ENCODE results near the gene VEGFB.

The VEGFB gene

DNA sequence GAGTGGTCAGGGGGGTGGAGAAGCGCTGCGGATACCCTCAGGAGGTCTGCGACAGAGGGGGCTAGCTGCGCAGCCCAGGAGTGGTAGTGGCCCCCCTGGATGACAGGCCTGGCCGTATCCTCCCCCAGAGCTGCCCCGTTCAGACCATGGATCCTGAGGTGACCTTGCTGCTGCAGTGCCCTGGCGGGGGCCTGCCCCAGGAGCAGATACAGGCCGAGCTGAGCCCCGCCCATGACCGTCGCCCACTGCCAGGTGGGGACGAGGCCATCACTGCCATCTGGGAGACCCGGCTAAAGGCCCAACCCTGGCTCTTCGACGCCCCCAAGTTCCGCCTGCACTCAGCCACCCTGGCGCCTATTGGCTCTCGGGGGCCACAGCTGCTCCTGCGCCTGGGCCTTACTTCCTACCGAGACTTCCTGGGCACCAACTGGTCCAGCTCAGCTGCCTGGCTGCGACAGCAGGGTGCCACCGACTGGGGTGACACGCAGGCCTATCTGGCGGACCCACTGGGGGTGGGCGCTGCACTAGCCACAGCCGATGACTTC lies 7.8 kb upstream of the VEGFB start:
- H3K27me3 ChIP-seq (replicated peaks; ENCODE audit: control insufficient read depth, insufficient read depth, low read length) = no peaks in the 10 kb centered on the region
- no peaks in the 10 kb centered on the region for H3K9me3 ChIP-seq (ENCODE audit: control insufficient read depth, low read length)
- DNase-seq (ENCODE audit: low read depth) = no peak
- peak overlapping the region; percentile 98 for H3K4me3 ChIP-seq (ENCODE audit: low read length)
- no peaks in the 10 kb centered on the region for H3K36me3 ChIP-seq (ENCODE audit: control insufficient read depth, insufficient read depth, low read length, severe bottlenecking)
- peak overlapping the region; percentile 97 for H3K9ac ChIP-seq (ENCODE audit: low read length)
- H3K4me1 ChIP-seq (ENCODE audit: control insufficient read depth, insufficient read depth, low read length) = peaks cover 24% of the 10 kb centered on the region

DNA sequence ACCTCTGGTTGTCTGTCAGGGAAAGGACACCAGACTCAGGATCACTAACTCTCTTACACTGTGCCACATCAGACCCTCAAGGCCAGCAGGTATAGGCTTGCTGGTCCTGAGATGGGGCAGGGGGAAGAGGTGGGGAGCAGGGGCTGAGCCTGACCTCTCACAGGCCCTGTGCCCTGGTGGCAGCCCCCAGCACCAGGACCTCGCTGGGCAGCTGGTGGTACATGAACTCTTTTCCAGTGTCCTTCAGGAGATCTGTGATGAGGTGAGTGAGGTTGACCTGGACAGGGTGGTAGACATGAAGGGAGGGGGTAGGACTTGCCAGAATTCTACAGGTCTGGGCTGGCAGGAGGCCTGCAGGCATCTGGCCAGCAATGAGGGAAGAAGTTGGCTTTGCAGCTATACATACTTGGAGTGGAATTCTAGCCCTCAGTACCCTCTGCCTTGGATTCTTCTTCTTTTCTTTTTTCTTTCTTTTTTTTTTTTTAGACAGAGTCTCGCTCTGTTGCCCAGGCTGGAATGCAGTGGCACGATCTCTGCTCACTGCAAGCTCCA lies 6.9 kb upstream of the VEGFB start:
- no peaks in the 10 kb centered on the region for H3K27me3 ChIP-seq (replicated peaks; ENCODE audit: control insufficient read depth, insufficient read depth, low read length)
- no peak for DNase-seq (ENCODE audit: low read depth)
- H3K9ac ChIP-seq (ENCODE audit: low read length) = peak overlapping the region; percentile 97
- peaks cover 24% of the 10 kb centered on the region for H3K4me1 ChIP-seq (ENCODE audit: control insufficient read depth, insufficient read depth, low read length)
- H3K36me3 ChIP-seq (ENCODE audit: control insufficient read depth, insufficient read depth, low read length, severe bottlenecking) = no peaks in the 10 kb centered on the region
- H3K4me3 ChIP-seq (ENCODE audit: low read length) = peak overlapping the region; percentile 98
- H3K9me3 ChIP-seq (ENCODE audit: control insufficient read depth, low read length) = no peaks in the 10 kb centered on the region

DNA sequence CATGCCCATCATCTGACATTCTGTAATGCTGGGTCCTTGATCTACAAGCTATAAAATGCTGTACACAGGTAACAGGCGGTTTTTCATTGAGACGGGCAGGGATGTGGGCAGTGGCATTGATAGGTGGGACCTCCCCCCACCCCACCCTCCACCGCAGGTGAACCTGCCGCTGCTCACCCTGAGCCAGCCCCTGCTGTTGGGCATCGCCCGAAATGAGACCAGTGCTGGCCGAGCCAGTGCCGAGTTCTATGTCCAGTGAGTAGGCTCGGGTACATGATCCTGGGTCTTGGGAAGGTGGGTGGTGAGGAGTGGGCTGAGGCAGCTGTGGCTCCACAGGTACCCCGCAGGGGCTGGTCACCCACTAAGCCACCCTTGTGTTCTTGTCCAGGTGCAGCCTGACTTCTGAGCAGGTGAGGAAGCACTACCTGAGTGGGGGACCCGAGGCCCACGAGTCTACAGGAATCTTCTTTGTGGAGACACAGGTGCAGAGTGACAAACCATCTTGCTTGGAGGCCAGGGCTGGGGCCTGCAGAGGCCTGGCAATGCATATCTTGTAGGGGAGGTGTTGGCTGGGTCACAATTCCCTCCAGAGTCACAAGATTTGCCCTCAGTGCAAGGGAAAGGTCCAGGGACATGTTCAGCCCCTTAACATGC lies 5.2 kb upstream of the VEGFB start:
- H3K9ac ChIP-seq (ENCODE audit: low read length) = peak overlapping the region; percentile 90
- H3K9me3 ChIP-seq (ENCODE audit: control insufficient read depth, low read length) = no peaks in the 10 kb centered on the region
- no peaks in the 10 kb centered on the region for H3K36me3 ChIP-seq (ENCODE audit: control insufficient read depth, insufficient read depth, low read length, severe bottlenecking)
- peak overlapping the region; percentile 86 for H3K4me3 ChIP-seq (ENCODE audit: low read length)
- DNase-seq (ENCODE audit: low read depth) = no peak
- peaks cover 31% of the 10 kb centered on the region for H3K4me1 ChIP-seq (ENCODE audit: control insufficient read depth, insufficient read depth, low read length)
- H3K27me3 ChIP-seq (replicated peaks; ENCODE audit: control insufficient read depth, insufficient read depth, low read length) = no peaks in the 10 kb centered on the region

DNA sequence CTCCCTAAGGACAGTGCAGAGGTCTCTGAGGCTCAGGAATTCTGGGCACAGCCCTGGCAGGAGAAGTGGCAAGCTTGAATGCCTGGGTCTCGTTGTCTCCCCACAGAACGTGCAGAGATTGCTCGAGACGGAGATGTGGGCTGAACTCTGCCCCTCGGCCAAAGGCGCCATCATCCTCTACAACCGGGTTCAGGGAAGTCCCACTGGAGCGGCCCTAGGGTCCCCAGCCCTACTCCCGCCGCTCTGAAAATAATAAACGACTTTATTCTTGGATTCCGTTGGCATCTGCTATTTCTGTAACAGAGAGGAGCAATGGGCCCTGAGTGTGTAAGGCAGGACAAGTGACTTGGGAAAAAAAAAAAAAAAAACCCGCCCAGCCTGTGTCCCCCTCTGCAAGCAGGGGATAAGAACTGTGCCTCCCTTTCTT lies 4.6 kb upstream of the VEGFB start:
- Histone ChIP-seq H3K36me3 (ENCODE audit: control insufficient read depth, insufficient read depth, low read length, severe bottlenecking) (no peaks in the 10 kb centered on the region), H3K4me1 (ENCODE audit: control insufficient read depth, insufficient read depth, low read length) (peaks cover 31% of the 10 kb centered on the region), H3K9ac (ENCODE audit: low read length) (peak overlapping the region; percentile 90), H3K4me3 (ENCODE audit: low read length) (peak overlapping the region; percentile 86), H3K9me3 (ENCODE audit: control insufficient read depth, low read length) (no peaks in the 10 kb centered on the region), H3K27me3 (replicated peaks; ENCODE audit: control insufficient read depth, insufficient read depth, low read length) (no peaks in the 10 kb centered on the region)
- no peak for DNase-seq (ENCODE audit: low read depth)

DNA sequence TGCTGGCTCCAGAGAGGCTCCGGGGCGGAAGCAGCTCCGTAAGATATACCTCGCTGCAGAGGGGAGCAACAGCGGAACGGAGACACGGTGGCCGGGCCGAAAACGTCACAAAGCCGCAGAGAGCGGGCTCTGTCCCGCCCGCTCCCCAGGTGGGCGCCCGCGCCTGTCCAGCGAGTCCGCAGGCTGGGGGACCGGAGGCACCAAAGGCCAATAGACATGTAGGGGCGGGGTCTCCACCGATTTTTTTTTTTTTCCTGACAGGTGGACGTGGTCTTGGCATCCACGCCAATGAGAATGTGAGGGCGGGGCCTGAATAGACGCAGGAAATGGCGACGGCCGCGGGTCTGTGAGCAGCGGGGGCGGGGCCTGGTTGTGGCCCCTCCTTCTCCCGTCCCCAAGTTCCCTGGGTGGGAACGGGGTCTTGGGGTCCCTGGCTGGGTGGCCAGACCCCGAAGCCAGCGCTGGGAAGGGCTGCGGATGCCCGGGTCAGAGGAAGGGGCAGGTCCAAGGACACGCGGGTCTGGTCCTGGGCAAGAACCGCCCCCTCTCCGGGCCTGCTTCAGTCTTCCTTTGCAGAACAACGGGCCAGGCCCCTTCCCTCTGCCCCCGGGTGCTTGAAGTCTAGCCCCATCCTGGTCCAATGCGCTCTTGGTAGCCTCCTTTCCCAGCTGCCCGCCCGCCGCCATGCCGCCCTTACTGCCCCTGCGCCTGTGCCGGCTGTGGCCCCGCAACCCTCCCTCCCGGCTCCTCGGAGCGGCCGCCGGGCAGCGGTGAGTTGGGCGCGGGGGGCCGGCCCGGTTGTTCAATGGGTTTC lies 4.0 kb upstream of the VEGFB start, which contains the start of gene DNAJC4:
TSS of gene DNAJC4 (plus strand) at position 378 of the 814 bp plus-strand sequence. CDS start at position 685, 307 bp downstream.
- Histone ChIP-seq H3K9me3 (ENCODE audit: control insufficient read depth, low read length) (no peaks in the 10 kb centered on the region), H3K36me3 (ENCODE audit: control insufficient read depth, insufficient read depth, low read length, severe bottlenecking) (no peaks in the 10 kb centered on the region), H3K4me3 (ENCODE audit: low read length) (peak within 1 kb of the TSS; percentile 86), H3K27me3 (replicated peaks; ENCODE audit: control insufficient read depth, insufficient read depth, low read length) (no peaks in the 10 kb centered on the region), H3K9ac (ENCODE audit: low read length) (peak within 1 kb of the TSS; percentile 90), H3K4me1 (ENCODE audit: control insufficient read depth, insufficient read depth, low read length) (peaks cover 32% of the 10 kb centered on the region)
- peak; percentile 93 for DNase-seq (ENCODE audit: low read depth)

GRCh38 chr11:64230985-64231365 lies 3.4 kb upstream of the VEGFB start:
- Histone ChIP-seq H3K27me3 (replicated peaks; ENCODE audit: control insufficient read depth, insufficient read depth, low read length) (no peaks in the 10 kb centered on the region), H3K4me3 (ENCODE audit: low read length) (peak overlapping the region; percentile 86), H3K9me3 (ENCODE audit: control insufficient read depth, low read length) (no peaks in the 10 kb centered on the region), H3K9ac (ENCODE audit: low read length) (peak overlapping the region; percentile 90), H3K36me3 (ENCODE audit: control insufficient read depth, insufficient read depth, low read length, severe bottlenecking) (peaks cover 2% of the 10 kb centered on the region), H3K4me1 (ENCODE audit: control insufficient read depth, insufficient read depth, low read length) (peaks cover 35% of the 10 kb centered on the region)
- DNase-seq (ENCODE audit: low read depth) = no peak

GRCh38 chr11:64231546-64231945 lies 2.8 kb upstream of the VEGFB start:
- DNase-seq (ENCODE audit: low read depth) = no peak
- Histone ChIP-seq H3K9ac (ENCODE audit: low read length) (no peak overlapping the region), H3K9me3 (ENCODE audit: control insufficient read depth, low read length) (no peaks in the 10 kb centered on the region), H3K36me3 (ENCODE audit: control insufficient read depth, insufficient read depth, low read length, severe bottlenecking) (peaks cover 3% of the 10 kb centered on the region), H3K4me1 (ENCODE audit: control insufficient read depth, insufficient read depth, low read length) (peaks cover 35% of the 10 kb centered on the region), H3K4me3 (ENCODE audit: low read length) (no peak overlapping the region), H3K27me3 (replicated peaks; ENCODE audit: control insufficient read depth, insufficient read depth, low read length) (no peaks in the 10 kb centered on the region)

DNA sequence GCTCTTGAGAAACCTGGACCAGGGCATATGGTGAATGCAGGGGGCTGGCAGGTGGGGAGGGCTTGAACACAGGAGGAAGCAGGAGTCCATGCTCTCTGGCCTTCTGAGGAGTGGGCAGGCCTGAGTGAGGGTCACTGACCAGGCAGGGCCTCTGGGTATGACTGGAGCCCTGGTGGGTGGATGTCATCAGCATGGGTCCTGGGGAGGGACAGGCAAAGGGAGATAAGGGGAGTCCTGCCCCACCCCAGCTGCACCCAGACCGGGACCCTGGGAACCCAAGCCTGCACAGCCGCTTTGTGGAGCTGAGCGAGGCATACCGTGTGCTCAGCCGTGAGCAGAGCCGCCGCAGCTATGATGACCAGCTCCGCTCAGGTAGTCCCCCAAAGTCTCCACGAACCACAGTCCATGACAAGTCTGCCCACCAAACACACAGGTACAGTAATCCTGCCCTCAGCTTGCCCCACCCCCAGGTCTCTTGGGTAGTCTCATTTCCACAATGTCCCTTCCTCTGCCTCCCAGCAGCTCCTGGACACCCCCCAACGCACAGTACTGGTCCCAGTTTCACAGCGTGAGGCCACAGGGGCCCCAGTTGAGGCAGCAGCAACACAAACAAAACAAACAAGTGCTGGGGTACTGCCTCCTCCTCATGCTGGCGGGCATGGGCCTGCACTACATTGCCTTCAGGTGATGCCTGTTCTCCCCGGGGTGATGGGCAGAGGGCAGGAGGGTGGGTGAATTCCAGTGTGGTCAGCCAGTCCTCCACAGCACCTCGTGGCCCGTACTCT lies 2.0 kb upstream of the VEGFB start:
- no peak overlapping the region for H3K4me3 ChIP-seq (ENCODE audit: low read length)
- no peak overlapping the region for H3K9ac ChIP-seq (ENCODE audit: low read length)
- H3K27me3 ChIP-seq (replicated peaks; ENCODE audit: control insufficient read depth, insufficient read depth, low read length) = no peaks in the 10 kb centered on the region
- H3K9me3 ChIP-seq (ENCODE audit: control insufficient read depth, low read length) = no peaks in the 10 kb centered on the region
- H3K4me1 ChIP-seq (ENCODE audit: control insufficient read depth, insufficient read depth, low read length) = peaks cover 27% of the 10 kb centered on the region
- H3K36me3 ChIP-seq (ENCODE audit: control insufficient read depth, insufficient read depth, low read length, severe bottlenecking) = peaks cover 3% of the 10 kb centered on the region
- no peak for DNase-seq (ENCODE audit: low read depth)

DNA sequence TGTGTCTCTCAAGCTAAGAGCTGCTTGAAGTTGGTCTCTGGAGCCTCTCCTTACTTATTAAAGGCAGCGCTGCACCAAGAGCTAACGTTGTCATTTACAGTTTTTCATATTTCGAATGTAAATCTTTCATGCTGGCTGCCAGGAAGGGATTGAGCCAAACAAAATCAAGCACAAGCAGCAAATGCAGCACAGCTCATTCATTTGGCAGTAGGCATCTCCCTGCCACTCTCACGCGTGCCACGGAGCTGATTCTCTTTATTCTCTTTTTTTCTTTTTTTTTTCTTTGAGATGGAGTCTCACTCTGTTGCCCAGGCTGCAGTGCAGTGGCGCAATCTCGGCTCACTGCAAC lies 1.4 kb upstream of the VEGFB start:
- H3K4me3 ChIP-seq (ENCODE audit: low read length) = no peak overlapping the region
- H3K9me3 ChIP-seq (ENCODE audit: control insufficient read depth, low read length) = no peaks in the 10 kb centered on the region
- no peak overlapping the region for H3K9ac ChIP-seq (ENCODE audit: low read length)
- peaks cover 24% of the 10 kb centered on the region for H3K4me1 ChIP-seq (ENCODE audit: control insufficient read depth, insufficient read depth, low read length)
- H3K36me3 ChIP-seq (ENCODE audit: control insufficient read depth, insufficient read depth, low read length, severe bottlenecking) = peaks cover 9% of the 10 kb centered on the region
- no peak for DNase-seq (ENCODE audit: low read depth)
- H3K27me3 ChIP-seq (replicated peaks; ENCODE audit: control insufficient read depth, insufficient read depth, low read length) = no peaks in the 10 kb centered on the region

- peak; percentile 70 for DNase-seq (ENCODE audit: low read depth)
- H3K4me3 ChIP-seq (ENCODE audit: low read length) = peak overlapping the region; percentile 81
Observed at GRCh38 chr11:64234647-64235379, 429 bp downstream of the VEGFB start.

More at GRCh38 chr11:64234647-64235379, 429 bp downstream of the VEGFB start:
- H3K36me3 ChIP-seq (ENCODE audit: control insufficient read depth, insufficient read depth, low read length, severe bottlenecking) = peaks cover 21% of the 10 kb centered on the region
- no peaks in the 10 kb centered on the region for H3K27me3 ChIP-seq (replicated peaks; ENCODE audit: control insufficient read depth, insufficient read depth, low read length)
- H3K4me1 ChIP-seq (ENCODE audit: control insufficient read depth, insufficient read depth, low read length) = peaks cover 23% of the 10 kb centered on the region
- H3K9me3 ChIP-seq (ENCODE audit: control insufficient read depth, low read length) = no peaks in the 10 kb centered on the region
- peak overlapping the region; percentile 76 for H3K9ac ChIP-seq (ENCODE audit: low read length)
